Activated CD4-positive, alpha-beta T cell treated with anti-CD3 and anti-CD28 coated beads for 36 hours (primary cell): ENCODE data around the gene MLST8. TPM values are rescaled to one million over a fixed set of nuclear protein-coding genes. Genes with fewer than 3 reads are reported as not detected.

Experiments
- ATAC-seq: fragments of 200-7000 bp; cut with Tn5 transposase; one replicate; pipeline ENCODE4 v1.10.0; 2021; ENCODE audit warnings: mild to moderate bottlenecking, moderate library complexity
- CTCF ChIA-PET: fragments of 350-600 bp; sonication (Branson Sonifier 250); formaldehyde crosslinking; loops from one replicate; lab custom pipeline; 2021; ENCODE audit warnings: antibody characterized with exemption; lab: Charles Lee
- POLR2A ChIA-PET: fragments of 350-600 bp; sonication (Branson Sonifier 250); formaldehyde crosslinking; loops from one replicate; lab custom pipeline; 2021; ENCODE audit warnings: antibody characterized with exemption, inconsistent platforms; lab: Charles Lee
- DNase-seq: peaks from one replicate; pipeline ENCODE4 v3.0.0-alpha.2; 2020
- H3K27ac Mint-ChIP-seq: one replicate; pipeline ENCODE4 v1.8.0; 2021; ENCODE audit warnings: mixed read lengths
- H3K27me3 Mint-ChIP-seq: one replicate; pipeline ENCODE4 v1.8.0; 2021; ENCODE audit warnings: mixed read lengths
- H3K36me3 Mint-ChIP-seq: one replicate; pipeline ENCODE4 v1.8.0; 2021; ENCODE audit warnings: low read depth, mixed read lengths
- H3K4me1 Mint-ChIP-seq: one replicate; pipeline ENCODE4 v1.8.0; 2021; ENCODE audit warnings: mixed read lengths
- H3K4me3 Mint-ChIP-seq: one replicate; pipeline ENCODE4 v1.8.0; 2021; ENCODE audit warnings: mild to moderate bottlenecking, moderate library complexity, mixed read lengths
- H3K9me3 Mint-ChIP-seq: one replicate; pipeline ENCODE4 v1.8.0; 2021; ENCODE audit warnings: low read depth, mixed read lengths
- intact Hi-C, 2 experiments: fragments of 100-400 bp; cut with DNase I in 1 of 2; cut with micrococcal nuclease in 1 of 2; formaldehyde crosslinking; loops; one replicate each; pipeline versions ENCODE4 v1.14.2 to v1.15.1; 2022 to 2024; cut with DNase I, micrococcal nuclease
- total RNA-seq, 2 experiments: library from RNA; stranded (reverse); gene quantifications; one replicate each; pipeline ENCODE4 v1.2.3, GENCODE V29; 2021

Gene MLST8
- total RNA-seq, 2 experiments from 2014 or later: 61.3 to 76.1 TPM

DNA sequence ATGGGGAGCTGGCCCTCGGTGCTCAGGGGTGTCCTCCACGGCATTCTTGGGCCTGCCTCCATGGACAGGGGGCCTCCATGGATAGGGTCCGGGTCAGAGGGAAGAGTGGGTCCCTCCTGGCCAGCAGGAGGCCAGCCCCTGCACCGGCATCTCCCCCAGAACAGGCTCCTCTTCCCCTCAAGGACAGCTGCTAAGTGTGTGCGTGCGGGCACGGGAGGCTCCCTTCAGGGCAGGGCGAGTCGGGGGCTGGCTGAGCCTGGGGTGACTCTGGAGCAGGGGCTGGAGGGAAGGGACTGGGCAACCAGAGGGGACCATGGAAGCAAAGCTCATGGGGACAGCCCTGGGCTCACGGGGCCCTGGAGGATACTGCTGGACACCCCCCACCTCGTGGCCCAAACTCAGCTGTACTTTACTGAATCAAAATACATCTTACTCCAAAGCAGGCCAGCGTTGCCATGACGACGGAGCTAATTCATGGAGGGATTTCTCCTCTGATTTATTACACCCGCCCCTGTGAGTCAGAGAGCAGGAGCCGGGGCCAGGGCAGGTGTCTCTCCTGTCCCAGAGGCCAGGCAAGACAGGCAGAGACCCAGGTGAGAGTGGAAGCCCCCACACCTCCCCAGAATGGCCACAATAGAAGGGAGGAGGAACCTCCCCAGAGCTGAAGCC lies 11.0 kb upstream of the MLST8 start:
- H3K27ac Mint-ChIP-seq: no peak overlapping the region
- H3K4me1 Mint-ChIP-seq: peaks cover 5% of the 10 kb centered on the region
- CTCF ChIA-PET: interaction anchor here (0.6 to 1.9 kb wide), 11 partner anchors 9 to 624 kb away, joined by 3 to 9 read pairs (median 3); partner anchors contain the start of gene ECI1
- ATAC-seq (no peak), DNase-seq (peak; percentile 59)
- POLR2A ChIA-PET: interaction anchor here (1.1 to 1.5 kb wide), 2 partner anchors 20 to 39 kb away, joined by 4 to 9 read pairs; partner anchors contain the start of genes PGP and TRAF7
- H3K4me3 Mint-ChIP-seq: no peak overlapping the region
- peaks cover 23% of the 10 kb centered on the region for H3K27me3 Mint-ChIP-seq
- intact Hi-C loops: no loop called here
- no peaks in the 10 kb centered on the region for H3K9me3 Mint-ChIP-seq
- no peaks in the 10 kb centered on the region for H3K36me3 Mint-ChIP-seq

DNA sequence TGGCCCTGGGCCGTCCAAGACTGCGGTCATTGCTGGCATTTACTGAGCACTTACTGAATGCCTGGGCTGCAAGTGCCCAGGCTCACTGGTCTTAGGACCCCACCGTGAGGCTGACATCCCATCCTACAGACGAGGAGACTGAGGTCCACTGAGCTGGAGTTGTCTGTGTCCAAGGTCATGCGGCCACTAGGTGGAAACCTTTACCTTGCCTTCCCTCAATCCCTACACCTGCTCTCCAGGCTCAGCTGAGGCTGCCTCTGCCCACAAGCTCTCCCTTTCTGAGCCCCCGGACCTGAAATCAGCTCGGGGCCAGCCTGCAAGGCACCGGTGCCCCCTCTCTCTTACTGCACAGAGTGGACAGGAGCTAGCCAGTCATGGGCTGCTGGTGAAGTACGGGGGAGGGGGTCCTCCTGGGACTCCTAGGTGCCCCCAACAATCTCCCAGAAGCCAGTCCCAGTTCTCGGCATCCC lies 10.4 kb upstream of the MLST8 start:
- H3K27me3 Mint-ChIP-seq: peaks cover 23% of the 10 kb centered on the region
- intact Hi-C loops: loop anchor here in 1 of 2 experiments (1.0 to 5.0 kb wide), 3 partner anchors 28 to 306 kb away; partner anchors contain the start of gene E4F1
- no peaks in the 10 kb centered on the region for H3K36me3 Mint-ChIP-seq
- ATAC-seq (peak; percentile 87), DNase-seq (peak; percentile 74)
- H3K4me3 Mint-ChIP-seq: peak overlapping the region; percentile 26
- no peaks in the 10 kb centered on the region for H3K9me3 Mint-ChIP-seq
- ChIA-PET POLR2A (interaction anchor here (1.1 to 1.5 kb wide), 2 partner anchors 19 to 40 kb away, joined by 4 to 9 read pairs; partner anchors contain the start of genes PGP and TRAF7), CTCF (interaction anchor here (0.6 to 1.9 kb wide), 13 partner anchors 9 to 625 kb away, joined by 3 to 9 read pairs (median 3); partner anchors contain the start of gene ECI1)
- no peak overlapping the region for H3K27ac Mint-ChIP-seq
- peaks cover 5% of the 10 kb centered on the region for H3K4me1 Mint-ChIP-seq

DNA sequence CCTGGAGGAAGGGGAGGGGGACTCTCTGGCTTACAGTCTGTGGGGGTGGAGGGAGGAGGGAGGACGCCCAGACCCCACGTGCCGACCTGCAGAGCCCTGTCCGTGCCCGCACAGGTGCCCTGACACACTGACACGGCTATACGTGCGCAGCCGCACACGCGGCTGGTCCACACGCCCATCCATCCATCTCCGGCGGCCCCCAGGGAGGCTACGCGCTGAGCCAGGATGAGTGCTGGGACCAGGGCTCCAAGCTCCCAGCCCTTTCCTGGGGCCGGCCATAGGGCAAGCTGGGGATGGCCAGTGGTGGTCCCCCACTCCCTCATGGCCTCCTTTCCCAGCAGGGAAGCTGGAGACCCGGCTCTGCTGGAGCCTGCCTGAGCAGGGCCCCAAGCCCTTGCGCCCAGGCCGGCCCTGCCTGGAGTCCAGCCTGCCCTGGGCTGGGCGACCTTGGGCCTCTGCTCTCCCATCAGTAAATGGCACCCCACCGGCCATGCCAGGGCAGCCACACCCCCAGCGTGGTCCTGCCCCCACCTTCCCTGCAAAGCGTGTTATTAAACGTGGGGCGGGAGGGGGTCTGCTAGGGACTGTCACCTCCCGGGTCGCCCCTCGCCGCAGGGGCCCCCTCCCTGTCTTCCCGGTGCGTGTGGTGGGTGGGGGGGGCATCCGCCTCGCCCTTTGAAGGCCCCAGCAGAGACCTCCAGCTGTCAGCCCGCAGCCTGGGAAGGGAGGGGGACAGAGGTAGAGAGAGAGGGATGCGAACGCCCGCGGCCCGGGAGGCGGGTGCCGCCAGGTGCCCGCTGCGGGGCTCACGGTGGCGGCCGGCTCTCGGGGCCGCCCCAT lies 9.7 kb upstream of the MLST8 start:
- ATAC-seq (peak; percentile 38), DNase-seq (no peak)
- Mint-ChIP-seq H3K27me3 (peaks cover 23% of the 10 kb centered on the region), H3K27ac (no peak overlapping the region), H3K4me1 (peaks cover 5% of the 10 kb centered on the region), H3K9me3 (no peaks in the 10 kb centered on the region), H3K36me3 (no peaks in the 10 kb centered on the region), H3K4me3 (peak overlapping the region; percentile 26)
- intact Hi-C loops: loop anchor here in 1 of 2 experiments (1.0 to 5.0 kb wide), 3 partner anchors 28 to 306 kb away; partner anchors contain the start of gene E4F1
- POLR2A ChIA-PET: interaction anchor here (0.6 to 1.5 kb wide), 3 partner anchors 19 to 235 kb away, joined by 3 to 9 read pairs (median 4); partner anchors contain the start of genes PGP and TRAF7
- CTCF ChIA-PET: interaction anchor here (0.6 to 1.9 kb wide), 8 partner anchors 8 to 306 kb away, joined by 3 to 9 read pairs (median 4); partner anchors contain the start of genes ECI1 and PGP

DNA sequence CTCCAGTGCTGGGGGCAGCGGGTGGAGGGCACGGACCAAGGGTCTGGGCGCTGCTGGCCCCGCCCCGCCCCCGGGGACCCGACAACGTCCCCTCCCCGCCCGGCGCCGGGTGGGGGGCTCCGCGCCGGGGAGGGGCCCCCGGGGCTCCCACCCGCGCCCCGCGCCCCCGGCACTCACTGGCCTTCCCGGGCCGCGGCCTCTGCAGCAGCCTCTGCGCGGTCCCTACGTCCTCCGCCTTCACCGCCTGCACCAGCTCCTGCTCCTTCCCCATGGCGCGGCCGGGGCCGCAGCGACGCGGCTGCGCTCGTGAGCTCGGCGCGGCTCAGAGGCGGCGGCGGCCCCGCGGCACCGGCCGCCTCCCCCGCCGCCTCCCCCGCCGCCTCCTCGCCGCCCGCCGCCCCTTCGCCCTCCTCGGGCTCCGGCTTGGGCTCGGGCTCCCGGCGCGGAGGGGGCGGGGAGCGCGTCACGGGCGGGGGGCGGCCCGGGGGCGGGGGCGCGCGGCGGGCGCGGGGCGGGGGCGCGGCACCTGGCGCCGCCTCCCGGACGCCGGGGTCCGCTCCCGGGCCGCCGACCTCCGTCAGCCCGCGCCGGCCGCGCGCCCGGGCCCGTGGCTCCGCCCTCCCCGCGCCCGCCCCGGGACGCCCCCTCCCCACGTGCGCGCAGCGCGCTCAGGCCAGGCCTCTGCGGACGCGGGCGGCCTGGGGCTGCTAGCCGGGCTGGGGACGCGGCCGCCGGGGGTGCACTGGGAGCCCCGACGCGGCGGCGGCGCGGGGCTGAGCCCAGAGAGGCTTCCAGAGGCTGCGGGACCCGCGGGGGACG lies 8.9 kb upstream of the MLST8 start, which contains the start of gene CASKIN1:
Gene CASKIN1, minus strand, starts transcription at position 444 of the 819 bp plus-strand sequence. Its CDS starts 173 bp downstream, at position 271.
- intact Hi-C loops: loop anchor here in 1 of 2 experiments (5.0 kb wide), 1 partner anchor 291 kb away; no protein-coding TSS in a partner anchor
- Mint-ChIP-seq H3K27me3 (peaks cover 23% of the 10 kb centered on the region), H3K4me3 (peak within 1 kb of the TSS; percentile 26), H3K27ac (no peak within 1 kb of the TSS), H3K4me1 (peaks cover 5% of the 10 kb centered on the region), H3K9me3 (no peaks in the 10 kb centered on the region), H3K36me3 (no peaks in the 10 kb centered on the region)
- ATAC-seq (peak; percentile 43), DNase-seq (peak; percentile 42)
- ChIA-PET POLR2A (interaction anchor here (0.6 kb wide), 1 partner anchor 234 kb away, joined by 3 read pairs; no protein-coding TSS in a partner anchor), CTCF (interaction anchor here (0.9 kb wide), 1 partner anchor 56 kb away, joined by 3 read pairs; no protein-coding TSS in a partner anchor)

DNA sequence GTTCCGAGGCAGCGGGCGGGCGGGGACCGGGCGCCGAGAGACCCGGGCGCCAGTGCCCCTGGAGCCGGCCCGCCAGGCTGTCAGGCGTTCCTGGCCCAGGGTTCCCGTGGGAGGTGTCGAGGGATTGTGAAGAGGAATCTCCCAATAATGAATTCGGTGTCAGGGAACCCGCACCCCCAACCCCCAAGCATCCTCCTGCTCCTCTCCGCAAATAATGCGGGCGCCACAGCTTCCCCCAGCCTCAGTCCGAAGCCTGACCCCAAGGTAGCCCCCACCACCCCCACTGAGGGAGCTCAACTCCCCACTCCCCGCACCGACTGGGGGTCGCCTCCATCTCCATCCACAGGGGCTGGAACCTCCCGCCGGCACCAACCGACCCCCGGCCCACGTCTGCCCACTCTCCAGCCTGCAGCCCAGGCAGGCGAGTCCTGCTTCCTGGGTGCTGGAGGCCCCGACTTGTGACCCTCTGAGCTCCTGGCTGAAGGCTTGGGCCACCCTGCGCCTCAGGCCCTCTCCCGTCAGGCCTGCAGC lies 8.2 kb upstream of the MLST8 start:
- POLR2A ChIA-PET: no interaction called here
- intact Hi-C loops: loop anchor here in 1 of 2 experiments (5.0 kb wide), 1 partner anchor 290 kb away; no protein-coding TSS in a partner anchor

DNA sequence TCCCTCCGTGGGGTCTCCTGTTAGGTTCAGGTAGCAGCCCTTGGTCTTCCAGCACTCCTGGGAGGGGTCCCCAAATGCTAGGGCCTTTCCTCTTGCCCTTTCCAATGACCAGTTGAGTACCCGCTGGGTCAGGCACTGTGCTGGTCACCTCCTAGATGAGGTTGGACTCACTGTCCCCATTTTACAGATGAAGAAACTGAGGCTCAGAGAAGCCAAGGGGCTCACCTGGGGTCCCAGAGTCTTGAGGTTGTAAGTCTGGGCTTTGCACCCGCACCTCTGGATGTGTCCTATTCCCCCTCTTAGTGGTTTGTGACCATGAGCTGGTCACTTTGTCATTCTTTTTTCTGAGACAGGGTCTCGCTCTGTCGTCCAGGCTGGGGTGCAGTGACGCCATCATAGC lies 7.5 kb upstream of the MLST8 start:
- DNase-seq (no peak), ATAC-seq (no peak)
- no peak overlapping the region for H3K27ac Mint-ChIP-seq
- H3K36me3 Mint-ChIP-seq: no peaks in the 10 kb centered on the region
- peaks cover 23% of the 10 kb centered on the region for H3K27me3 Mint-ChIP-seq
- POLR2A ChIA-PET: interaction anchor here (0.6 kb wide), 1 partner anchor 11 kb away, joined by 3 read pairs; no protein-coding TSS in a partner anchor
- intact Hi-C loops: loop anchor here in 1 of 2 experiments (5.0 kb wide), 1 partner anchor 290 kb away; no protein-coding TSS in a partner anchor
- H3K4me3 Mint-ChIP-seq: peak overlapping the region; percentile 11
- CTCF ChIA-PET: interaction anchor here (0.9 kb wide), 1 partner anchor 57 kb away, joined by 3 read pairs; no protein-coding TSS in a partner anchor
- no peaks in the 10 kb centered on the region for H3K9me3 Mint-ChIP-seq
- H3K4me1 Mint-ChIP-seq: peaks cover 5% of the 10 kb centered on the region

More for the DNA sequence above, 8.2 kb upstream of the MLST8 start:
- CTCF ChIA-PET: interaction anchor here (0.9 kb wide), 1 partner anchor 57 kb away, joined by 3 read pairs; no protein-coding TSS in a partner anchor
- no peak for DNase-seq
- Mint-ChIP-seq H3K27me3 (peaks cover 23% of the 10 kb centered on the region), H3K4me1 (peaks cover 5% of the 10 kb centered on the region), H3K9me3 (no peaks in the 10 kb centered on the region), H3K27ac (no peak overlapping the region), H3K36me3 (no peaks in the 10 kb centered on the region), H3K4me3 (no peak overlapping the region)
- no peak for ATAC-seq

DNA sequence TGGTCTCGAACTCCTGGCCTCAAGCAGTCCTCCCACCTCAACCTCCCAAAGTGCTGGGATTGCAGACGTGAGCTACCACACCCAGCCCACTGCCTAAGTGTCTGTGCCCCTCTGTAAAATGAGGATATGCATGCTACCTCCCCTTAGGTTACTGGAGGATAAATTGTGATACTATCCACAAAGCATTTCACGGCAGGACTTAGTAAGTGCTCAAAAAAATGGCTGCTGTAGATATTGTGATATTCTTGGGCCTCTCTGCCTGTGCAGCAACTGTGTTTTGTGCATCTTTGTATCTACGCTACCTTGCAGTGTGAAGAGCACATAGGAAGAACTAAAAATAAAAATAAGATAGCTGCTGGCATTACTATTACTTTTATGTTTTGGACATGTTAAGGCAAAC lies 7.0 kb upstream of the MLST8 start:
- Mint-ChIP-seq H3K27me3 (peaks cover 23% of the 10 kb centered on the region), H3K4me3 (peak overlapping the region; percentile 11), H3K9me3 (no peaks in the 10 kb centered on the region), H3K27ac (no peak overlapping the region), H3K4me1 (peaks cover 5% of the 10 kb centered on the region), H3K36me3 (no peaks in the 10 kb centered on the region)
- ATAC-seq: no peak
- CTCF ChIA-PET: no interaction called here
- intact Hi-C loops: loop anchor here in 1 of 2 experiments (5.0 kb wide), 1 partner anchor 289 kb away; no protein-coding TSS in a partner anchor
- POLR2A ChIA-PET: interaction anchor here (0.6 kb wide), 1 partner anchor 11 kb away, joined by 3 read pairs; no protein-coding TSS in a partner anchor
- no peak for DNase-seq

DNA sequence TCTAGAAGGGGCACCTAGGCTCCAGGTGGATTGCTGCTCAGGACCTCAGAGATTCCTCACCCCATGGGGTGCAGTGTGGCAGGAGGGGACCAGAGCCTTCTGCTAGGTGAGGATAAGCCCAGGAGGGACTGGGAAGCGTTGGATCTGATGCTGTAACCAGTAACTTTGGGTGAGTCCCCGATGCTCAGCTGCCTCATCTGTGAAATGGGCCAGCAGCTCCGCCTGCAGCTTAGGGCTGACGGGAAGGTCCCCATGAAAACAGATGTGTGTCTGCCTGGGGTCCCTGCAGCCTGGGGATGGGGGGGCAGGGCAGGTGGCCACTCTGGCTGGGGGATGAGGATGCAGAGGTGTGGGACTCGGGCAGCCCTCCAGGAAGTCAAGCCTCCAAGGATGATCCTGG lies 6.2 kb upstream of the MLST8 start:
- no peak overlapping the region for H3K27ac Mint-ChIP-seq
- no peaks in the 10 kb centered on the region for H3K36me3 Mint-ChIP-seq
- DNase-seq: no peak
- no peak for ATAC-seq
- no peaks in the 10 kb centered on the region for H3K9me3 Mint-ChIP-seq
- H3K4me1 Mint-ChIP-seq: peaks cover 5% of the 10 kb centered on the region
- no peak overlapping the region for H3K4me3 Mint-ChIP-seq
- H3K27me3 Mint-ChIP-seq: peaks cover 23% of the 10 kb centered on the region
- ChIA-PET CTCF (no interaction called here), POLR2A (no interaction called here)
- intact Hi-C loops: loop anchor here in 1 of 2 experiments (5.0 kb wide), 1 partner anchor 288 kb away; no protein-coding TSS in a partner anchor

DNA sequence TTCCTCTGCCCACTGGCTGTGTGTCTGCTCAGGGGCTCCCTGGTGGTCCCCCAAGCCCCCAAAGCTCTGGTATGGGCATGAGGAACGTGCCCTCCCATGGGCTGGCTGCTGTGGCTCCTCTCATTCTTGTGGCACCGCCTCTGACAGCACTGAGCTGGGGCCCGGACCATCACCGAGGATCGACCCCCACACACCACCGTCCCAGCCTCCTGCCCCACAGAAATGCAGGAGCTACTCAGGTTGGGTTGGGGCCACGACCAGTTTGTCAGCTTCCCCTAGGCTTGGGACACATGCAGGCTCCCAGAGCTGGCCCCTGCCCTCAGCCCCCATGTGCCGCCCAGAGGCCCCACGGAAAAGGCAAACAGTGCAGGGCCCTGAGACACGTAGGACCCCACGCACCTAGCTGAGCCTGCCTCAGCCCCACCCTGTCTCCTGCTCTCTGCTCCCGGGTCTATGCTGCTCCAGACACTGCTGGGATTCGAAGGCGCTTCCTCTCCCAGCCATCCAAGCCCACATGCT lies 5.6 kb upstream of the MLST8 start:
- no peak overlapping the region for H3K27ac Mint-ChIP-seq
- H3K4me1 Mint-ChIP-seq: peaks cover 10% of the 10 kb centered on the region
- ChIA-PET POLR2A (no interaction called here), CTCF (no interaction called here)
- H3K36me3 Mint-ChIP-seq: no peaks in the 10 kb centered on the region
- peaks cover 23% of the 10 kb centered on the region for H3K27me3 Mint-ChIP-seq
- ATAC-seq (no peak), DNase-seq (no peak)
- H3K4me3 Mint-ChIP-seq: no peak overlapping the region
- intact Hi-C loops: loop anchor here in 1 of 2 experiments (5.0 to 10.0 kb wide), 2 partner anchors 288 to 585 kb away; partner anchors contain the start of genes CRAMP1 and IFT140
- no peaks in the 10 kb centered on the region for H3K9me3 Mint-ChIP-seq
